ENCODE data around the gene DUS2.

DUS2 gene

DNA sequence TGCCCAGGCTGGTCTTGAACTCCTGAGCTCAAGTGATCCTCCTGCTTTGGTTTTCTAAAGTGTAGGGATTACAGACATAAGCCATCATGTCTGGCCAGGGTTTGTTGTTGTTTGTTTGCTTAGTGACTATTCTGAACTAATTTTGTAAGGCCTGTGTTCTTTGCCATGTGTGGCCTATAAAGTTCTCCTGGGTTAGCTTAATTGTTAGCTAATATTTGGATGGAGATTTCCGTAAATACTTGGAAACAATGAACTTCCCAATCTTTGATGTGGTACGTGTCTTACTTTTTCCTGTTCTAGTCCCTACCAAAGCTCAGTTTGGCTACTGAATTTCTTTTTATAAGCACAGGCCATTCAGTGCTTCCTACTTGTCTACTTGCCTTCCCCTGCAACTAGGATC is 24.9 kb downstream of the DUS2 start:
- DNase-seq = no peak

DNA sequence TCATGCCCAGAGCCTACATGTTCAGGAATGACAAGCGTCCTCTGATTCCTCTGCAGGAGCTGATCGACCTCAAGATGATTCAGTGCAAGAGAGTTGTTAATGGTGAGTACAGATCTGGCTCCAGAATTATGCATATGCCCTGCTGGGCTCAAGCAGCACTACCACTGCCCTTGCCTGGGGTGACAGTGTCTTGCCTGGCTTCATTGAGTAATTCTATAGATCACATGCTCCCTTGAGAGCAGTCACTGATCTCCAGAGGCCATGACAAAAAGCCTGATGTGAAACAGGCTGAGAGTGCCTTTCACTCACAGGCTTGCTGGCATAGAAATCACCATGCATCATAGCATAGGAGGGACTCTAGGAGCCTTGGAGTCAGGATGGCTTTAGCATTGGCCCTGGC is 26.4 kb downstream of the DUS2 start:
- no peak for DNase-seq

DNA sequence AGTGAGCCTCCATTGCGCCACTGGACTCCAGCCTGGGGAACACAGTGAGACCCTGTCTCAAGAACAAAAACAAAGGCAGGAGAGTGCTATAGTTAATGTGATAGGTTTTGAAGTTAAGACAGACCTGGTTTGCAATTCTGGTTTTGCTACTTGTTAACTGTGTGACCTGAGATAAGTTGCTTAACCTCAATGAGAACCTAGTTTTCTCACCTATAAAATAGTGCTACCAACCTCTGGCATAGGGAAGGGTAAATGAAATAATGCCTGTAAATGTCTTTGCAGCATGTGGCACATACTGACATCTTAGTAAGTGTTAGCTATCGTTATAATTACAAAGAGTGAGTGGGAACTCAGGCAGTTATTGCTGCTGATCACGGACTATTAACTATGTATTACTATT is 32.3 kb downstream of the DUS2 start:
- no peak for DNase-seq

DNA sequence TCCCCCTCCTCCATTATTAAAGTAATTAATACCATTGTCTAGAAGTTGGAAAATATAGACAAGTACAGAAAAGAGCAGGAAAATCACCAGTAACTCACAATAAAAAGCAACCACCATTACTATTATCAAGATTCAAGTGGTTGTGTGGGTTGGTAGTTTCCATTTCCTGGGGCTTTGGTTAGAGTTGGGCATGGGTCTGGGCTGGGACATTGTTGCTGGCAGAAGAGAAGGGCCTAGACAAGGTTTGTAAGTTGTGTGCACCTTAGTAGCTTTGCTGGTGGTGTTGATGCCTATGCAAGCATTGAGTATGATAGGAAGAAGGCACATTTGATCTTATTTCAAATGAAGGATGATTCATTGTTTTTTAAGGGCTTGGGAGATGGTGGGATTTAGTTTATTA is 36.7 kb downstream of the DUS2 start:
- DNase-seq = no peak

DNA sequence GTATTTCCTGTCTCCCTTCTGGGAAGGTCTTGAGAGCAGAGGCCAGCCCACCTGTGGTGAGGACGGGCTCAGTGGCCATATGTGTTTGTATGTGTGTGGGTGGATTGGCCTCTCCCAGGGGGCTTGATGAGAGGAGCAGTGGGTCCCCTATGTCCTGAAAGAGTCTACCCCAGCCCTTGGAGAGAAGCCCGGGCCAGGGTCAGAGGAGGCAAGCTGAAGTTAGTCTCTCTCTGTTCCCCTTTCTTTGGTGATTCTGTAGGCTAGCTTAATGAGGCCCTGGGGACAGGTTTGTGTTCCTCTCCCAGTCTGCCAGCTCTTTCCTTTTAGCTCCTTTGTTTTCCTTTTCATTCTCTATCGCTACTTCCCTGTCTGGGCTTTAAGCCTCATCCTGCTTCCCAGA is 38.3 kb downstream of the DUS2 start:
- no peak for DNase-seq

DNA sequence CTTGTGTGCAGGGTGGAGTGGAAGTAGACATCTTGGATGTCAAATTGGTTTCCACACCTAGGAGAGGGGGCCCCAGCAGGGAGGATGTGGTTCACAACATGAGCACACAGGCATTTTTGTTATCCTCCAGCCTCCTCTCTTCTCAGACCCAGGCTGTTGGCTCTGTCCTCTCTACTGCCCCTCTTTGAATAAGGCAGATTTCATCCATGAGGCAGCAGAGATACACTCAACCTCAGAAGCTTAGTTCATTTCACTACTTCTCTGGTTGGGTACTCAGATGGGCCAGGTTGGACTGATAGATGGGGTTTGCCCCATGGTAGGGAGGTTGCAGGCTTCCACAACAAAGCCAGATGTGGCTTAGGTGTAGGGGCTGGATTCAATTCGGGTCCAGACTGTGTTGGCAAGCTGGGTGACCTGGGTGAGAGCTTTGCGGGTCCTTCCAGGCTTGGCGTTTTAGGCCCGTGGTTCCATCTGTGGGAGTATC is 39.9 kb downstream of the DUS2 start:
- DNase-seq = no peak

DNA sequence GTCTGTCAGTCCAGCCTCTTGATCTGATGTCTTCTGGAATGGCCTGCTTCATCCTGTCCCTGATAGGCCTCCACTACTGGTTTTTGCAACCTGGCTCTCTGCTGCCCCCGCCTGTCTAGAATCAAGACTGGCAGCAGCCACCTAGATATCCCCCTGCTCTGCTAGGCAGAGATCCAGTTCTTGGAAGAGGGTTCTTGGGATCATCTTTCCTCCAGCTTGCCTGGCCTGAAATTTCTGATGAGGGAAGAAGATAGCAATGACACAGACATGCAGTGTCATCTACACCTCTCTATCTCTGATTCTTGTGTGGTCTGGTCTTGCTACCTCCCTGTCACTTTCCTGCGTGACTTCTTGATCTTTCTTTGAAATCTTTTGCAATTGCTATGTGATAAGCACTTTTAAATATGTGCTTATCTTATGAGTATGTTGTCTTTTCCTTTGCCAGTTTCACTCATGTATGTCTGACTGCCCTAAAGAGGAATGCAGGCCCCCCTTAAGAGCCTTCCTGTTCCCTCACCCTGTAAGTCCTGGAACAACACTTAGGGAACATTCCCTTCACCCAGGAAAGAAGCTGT is 41.8 kb downstream of the DUS2 start:
- DNase-seq = no peak

DNA sequence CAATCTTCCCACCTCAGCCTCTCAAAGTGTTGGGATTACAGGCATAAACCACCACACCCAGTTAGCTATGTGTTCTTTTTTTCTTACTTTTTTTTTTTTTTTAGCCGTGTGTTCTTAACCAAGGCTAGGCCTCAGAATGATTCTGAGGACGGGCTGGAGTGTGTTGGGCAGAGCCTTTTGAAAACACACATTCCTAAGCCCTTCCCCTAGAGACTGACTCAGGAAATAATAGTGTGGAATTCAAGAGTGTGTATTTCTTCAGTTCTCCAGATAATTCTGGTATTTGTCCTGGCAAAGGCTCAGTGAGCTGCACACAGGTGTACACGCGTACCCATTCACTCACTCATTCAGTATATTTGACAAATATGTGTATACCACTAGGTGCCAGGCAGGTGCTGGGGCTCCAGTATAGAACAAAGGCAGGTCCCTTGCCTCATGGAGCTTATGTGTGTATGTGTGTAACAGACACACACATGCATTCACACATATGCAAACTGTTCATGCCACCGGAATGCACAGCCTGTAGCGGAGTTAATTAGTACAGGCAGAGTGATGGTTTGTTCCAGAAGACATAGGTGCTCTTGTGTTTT is 42.7 kb downstream of the DUS2 start:
- DNase-seq = no peak

DNA sequence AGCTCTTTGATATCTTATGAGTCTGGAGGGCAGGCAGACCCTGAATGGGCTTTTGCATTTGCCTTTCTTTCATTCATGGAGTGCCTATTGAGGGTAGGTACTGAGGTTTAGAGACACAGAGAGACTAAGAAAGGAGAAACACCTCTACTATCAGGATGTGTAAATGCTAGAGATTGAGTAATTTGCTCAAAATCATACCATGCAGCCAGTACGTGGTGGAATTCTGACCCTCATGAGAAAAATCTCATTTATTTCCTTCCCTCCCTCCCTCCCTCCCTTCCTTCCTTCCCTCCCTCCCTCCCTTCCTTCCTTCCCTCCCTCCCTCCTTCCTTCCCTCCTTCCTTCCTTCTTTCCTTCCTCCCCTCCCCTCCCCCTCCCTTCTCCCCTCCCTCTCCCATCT is 43.7 kb downstream of the DUS2 start:
- no peak for DNase-seq

DNA sequence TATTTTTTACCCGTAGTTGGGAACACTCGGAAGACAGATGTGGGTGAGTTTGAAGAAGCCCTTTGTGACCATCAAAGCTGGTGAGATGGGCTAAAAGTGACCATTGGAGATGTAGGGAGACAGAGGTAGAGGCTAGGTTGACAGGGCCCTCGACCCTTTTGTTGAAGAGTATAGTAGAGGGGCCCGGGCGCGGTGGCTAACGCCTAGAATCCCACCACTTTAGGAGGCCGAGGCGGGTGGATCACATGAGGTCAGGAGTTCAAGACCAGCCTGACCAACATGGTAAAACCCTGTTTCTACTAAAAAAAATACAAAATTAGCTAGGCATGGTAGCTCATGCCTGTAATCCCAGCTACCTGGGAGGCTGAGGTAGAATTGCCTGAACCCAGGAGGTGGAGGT is 45.8 kb downstream of the DUS2 start:
- DNase-seq = no peak

DNA sequence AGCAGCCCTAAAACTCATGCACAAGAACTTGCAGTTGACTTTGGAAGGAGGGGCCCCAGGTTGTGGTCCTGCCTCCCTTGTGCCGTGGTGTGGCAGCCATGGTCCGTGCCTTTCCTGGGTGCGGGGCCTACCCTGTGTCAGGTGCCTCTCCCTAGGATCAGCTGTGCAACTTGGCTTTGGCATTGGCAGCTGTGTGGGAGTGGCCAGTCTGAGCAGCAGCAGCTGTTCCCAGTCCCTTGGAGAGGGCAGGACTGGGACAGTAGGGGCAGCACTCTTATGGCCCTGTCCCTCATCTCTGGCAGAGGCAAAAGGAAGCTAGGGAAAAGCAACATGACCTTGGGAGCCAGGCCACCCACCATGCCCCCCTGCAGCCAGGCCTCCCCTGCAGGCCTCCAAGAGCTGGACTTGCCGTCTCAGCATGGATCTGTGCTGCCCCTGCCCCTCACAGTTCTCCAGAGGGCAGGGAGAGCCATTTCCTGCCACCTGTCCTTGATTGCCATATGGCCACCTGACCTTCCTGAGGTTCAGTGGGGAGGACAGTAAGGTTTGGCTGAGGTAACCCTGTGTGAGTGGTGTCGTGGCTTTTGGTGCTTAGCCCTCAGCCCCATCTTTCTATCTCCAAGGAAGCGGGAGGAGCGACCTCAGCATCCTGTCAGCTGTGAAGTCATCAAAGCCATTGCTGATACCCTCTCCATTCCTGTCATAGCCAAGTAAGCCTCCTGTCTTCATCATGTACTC is 46.6 kb downstream of the DUS2 start:
- no peak for DNase-seq

DNA sequence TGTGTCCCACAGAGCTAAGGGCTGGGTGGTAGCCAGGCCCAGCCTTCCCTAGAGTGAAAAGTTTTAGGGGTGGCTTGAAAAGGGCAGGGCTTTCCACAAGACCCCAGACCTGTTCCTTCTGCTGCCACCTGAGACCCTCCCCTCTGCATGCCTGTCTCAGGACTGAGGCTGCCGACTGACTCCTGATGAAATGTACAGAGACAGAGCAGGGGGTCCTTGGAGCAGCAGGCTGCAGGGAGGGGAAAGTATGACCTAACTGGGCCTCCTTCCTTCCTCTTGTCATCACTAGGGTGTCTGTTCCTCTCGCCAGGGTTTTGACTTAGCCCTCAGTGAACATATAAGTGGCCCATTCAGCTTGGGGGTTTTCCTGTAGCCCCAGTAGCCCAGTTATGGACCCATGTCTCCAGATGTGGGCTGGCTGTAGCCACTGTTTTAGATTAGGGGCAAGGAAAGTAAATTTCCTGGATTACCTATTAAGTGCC is 47.2 kb downstream of the DUS2 start:
- no peak for DNase-seq

DNA sequence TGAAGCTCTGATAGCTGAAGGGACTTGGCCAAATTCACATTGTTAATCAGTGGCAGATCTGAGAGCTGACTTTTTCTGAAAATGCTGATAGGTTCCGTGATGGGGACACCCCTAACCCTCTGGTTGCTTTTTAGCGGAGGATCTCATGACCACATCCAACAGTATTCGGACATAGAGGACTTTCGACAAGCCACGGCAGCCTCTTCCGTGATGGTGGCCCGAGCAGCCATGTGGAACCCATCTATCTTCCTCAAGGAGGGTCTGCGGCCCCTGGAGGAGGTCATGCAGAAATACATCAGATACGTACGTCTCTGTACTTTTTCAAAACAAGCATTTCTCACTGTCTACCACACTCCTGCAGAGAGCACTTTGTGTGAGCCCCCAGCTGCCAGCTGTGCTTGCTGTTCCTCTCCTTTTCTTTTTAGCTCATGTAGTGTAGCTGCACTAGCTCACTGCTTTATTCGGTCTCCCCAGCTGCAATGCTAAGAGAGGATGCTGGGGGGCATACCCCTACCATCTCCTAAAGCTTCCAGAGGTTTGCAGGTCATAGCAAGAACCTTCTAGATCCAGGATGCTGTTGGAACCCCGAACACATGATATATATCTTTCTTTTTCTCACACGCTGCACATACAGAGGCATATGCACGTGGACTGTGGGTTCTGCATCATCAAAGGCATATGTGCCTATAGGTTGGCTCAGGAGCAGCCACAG is 47.9 kb downstream of the DUS2 start:
- no peak for DNase-seq

DNA sequence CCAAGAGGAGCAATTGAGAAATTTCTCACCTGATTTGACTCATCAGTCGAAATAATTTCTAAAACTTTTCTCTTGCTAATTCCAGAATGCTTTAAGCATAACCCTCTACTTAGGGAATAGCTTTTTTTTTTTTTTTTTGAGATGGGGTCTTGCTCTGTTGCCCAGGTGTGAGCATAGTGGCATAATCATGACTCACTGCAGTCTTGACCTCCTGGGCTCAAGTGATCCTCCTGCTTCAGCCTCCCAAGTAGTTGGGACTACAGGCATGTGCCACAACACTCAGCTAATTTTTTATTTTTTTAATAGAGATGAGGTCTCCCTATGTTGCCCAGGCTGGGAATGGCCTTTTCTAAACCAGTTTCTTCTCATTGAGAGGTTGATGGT is 48.4 kb downstream of the DUS2 start:
- no peak for DNase-seq

DNA sequence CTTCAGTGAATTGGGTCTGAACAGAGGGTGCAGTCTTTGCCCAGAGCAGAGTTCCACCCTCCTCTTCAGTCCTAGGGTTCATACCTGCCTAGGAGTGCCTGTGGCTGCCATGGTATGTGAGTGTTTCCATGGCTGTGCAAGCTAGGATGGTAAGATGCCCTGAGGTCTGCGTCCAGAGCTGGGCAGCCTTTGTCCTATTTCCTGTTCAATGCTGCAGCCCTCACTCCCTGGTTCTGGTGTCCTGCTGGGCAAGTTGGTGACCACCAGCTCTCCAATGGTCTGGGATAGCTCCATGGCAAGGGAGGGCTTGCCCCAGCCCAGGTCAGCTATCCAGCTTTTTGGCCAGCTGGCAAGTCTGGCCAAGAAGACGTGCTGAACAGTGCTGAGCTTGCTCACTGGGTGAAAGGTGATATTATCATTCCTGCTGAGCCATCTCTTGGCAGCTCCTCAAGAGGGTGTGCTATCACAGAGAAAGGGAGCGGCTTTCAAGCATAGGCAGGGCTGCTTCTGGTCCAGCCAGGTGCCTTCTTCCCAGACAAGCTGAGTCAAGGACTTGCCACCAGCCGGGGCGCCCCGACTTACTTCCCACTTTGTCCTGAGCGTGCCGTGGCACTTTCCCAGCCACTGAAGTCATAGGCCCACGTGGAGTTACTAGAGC is 49.1 kb downstream of the DUS2 start:
- DNase-seq = no peak

DNA sequence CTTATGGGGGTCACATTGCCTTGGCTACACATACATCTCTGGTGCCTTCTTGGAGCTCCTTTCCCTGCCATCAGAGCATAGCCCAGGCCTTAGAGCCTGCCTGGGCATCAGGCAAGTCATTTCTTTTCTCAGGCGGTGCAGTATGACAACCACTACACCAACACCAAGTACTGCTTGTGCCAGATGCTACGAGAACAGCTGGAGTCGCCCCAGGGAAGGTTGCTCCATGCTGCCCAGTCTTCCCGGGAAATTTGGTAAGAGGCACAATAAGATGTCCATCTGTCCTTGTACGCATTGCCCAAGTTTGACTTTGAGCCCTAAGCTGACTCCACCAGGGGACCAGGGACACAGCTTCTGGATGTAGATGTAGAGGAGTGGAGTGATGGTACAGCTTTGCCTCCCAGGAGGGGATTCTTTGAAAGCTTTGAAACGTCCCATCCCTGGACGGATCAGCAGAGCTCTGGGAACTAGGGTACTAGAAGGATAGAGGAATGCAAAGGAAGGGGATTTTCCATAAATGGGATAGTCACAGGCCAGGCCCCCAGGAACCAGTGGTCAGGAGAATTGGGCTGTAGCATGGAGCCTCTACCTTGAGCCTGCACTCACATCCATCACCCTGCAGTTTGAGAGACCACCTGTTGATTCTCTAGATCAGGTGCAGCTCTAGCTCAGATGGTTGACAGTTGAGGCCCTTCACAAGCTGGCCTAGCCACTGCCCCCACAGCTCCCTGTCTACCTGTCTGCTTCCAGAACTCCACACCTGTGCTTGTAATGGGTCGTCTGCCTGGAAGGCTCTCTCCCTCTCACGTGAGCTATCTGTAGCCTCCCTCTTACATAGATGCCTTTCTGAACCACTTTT is 51.0 kb downstream of the DUS2 start:
- DNase-seq = no peak

DNA sequence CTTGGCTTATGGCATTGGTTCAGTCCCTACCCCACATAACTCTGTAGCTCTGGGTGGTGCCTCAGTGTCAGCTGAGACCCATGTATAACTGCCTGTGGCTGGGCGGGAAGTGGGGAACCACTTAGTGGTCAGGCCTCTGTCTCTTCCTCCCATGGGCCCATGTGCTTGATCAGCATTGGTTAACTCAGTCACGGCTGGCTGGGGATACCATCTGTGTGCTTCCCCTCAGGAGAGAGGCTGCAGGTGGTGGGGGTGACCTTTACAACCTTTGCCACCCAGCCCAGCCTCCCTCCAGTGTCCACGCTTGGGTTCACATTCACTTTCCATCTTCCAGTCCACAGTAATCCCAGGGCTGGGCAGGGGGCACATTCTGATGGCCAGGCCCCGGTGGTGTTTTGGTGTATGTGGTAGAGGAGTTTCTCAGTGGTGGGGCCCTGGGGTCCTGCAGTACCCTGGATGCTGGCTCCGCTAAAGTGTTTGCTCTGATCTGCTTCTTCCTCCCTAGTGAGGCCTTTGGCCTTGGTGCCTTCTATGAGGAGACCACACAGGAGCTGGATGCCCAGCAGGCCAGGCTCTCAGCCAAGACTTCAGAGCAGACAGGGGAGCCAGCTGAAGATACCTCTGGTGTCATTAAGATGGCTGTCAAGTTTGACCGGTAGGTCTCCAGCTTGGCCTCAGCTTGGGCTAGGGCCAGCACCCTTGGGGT is 51.9 kb downstream of the DUS2 start:
- DNase-seq = no peak

DNA sequence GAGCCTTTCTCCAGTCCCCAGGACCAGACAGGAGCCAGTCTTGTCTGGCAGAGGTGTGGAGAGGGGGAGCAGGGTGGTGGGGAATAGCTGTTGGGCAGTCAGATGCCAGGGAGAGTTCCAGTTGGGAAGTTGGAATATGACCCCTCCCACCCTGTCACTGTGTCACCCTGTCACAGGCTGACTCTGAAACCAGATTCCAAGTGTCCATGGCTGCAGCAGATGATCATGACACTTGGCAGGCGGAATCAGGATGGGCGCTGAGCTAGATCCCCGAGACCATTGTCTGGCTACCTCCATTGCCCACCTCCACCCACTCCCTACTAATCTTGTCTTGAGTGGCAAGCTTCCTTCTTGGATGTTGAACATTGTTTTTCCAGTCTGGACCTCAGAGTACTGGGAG is 52.9 kb downstream of the DUS2 start:
- DNase-seq = no peak

DNA sequence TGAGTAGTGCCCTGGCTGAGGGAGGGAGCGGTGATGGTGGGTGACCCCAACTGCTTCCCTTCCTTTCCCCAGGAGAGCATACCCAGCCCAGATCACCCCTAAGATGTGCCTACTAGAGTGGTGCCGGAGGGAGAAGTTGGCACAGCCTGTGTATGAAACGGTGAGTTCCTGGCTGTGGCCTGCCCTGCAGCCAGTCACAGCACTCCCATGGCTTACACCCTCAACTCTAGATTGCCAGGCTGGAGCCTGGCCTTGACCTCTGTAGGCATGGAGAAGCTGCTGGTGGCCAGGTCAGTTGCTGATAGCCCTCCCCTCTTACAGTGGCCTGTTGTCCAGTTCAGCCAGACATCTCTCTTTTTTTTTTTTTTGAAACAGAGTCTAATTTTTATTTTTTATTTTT is 53.5 kb downstream of the DUS2 start:
- DNase-seq = no peak

DNA sequence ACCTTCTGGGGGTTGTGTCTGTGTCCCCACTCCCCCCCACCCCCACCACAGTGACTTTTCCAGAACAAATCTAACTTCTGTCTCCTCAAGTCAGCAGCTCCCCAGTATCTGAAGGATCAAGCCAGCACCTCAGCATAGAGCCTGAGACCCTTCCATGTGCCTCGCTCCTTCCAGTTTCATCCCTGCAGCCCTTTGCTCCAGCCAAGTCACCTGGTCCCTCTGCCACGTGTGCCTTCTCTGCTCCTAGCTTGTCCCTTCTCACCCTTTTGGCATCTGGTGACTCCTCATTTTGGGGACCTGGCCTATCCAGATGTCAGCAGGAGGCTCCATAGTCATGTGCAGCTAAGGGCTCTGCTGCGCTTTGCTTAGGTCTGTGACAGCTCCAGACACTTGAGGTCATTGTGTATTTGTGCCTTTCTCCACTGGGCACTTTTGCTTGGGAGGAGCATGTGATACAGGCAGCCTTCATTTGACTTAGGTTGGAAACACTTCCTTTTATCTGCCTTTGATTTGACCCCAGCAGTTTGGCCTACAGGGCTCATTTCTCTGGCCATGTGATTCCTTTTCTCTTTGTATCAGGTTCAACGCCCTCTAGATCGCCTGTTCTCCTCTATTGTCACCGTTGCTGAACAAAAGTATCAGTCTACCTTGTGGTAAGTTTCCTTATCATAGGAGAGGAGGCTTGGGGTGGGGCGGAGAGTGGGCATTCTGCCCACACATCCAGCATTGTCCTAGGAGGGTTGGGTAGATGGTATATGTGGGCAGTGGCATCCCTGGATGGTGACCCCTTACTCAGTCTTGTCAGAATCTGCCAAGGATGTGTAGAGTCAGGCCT is 55.0 kb downstream of the DUS2 start:
- DNase-seq = no peak

All from activated gamma-delta T cell (primary cell).